Glutamatergic neuron (in vitro differentiated cells): ENCODE results near the gene SENP8. TPM values are rescaled to one million over a fixed set of nuclear protein-coding genes. Genes with fewer than 3 reads are reported as not detected.
A peak's percentile ranks its signal among the peaks of the same experiment; 100 is the strongest.
"Not testable (repeated sequence)": the region's sequence is repeated elsewhere in the genome, so short reads cannot be mapped to it uniquely, and the experiment has no call there.

Source experiments
- DNase-seq: peaks from one replicate; pipeline ENCODE4 v3.0.0; 2022
- H3K27ac Mint-ChIP-seq: one replicate; pipeline ENCODE4 v1.8.0; 2020; ENCODE audit warnings: mild to moderate bottlenecking, mixed read lengths, inconsistent platforms; ENCODE audit not compliant: unreplicated experiment
- H3K27me3 Mint-ChIP-seq: one replicate; pipeline ENCODE4 v1.8.0; 2020; ENCODE audit warnings: mild to moderate bottlenecking, moderate library complexity, mixed read lengths, inconsistent platforms; ENCODE audit not compliant: unreplicated experiment
- H3K36me3 Mint-ChIP-seq: one replicate; pipeline ENCODE4 v1.8.0; 2020; ENCODE audit warnings: mild to moderate bottlenecking, mixed read lengths, inconsistent platforms; ENCODE audit not compliant: unreplicated experiment
- H3K4me1 Mint-ChIP-seq: one replicate; pipeline ENCODE4 v1.8.0; 2020; ENCODE audit warnings: mild to moderate bottlenecking, low read depth, mixed read lengths, inconsistent platforms; ENCODE audit not compliant: unreplicated experiment
- H3K4me3 Mint-ChIP-seq: one replicate; pipeline ENCODE4 v1.8.0; 2020; ENCODE audit warnings: mild to moderate bottlenecking, mixed read lengths, inconsistent platforms; ENCODE audit not compliant: unreplicated experiment
- H3K9me3 Mint-ChIP-seq: one replicate; pipeline ENCODE4 v1.8.0; 2020; ENCODE audit warnings: mild to moderate bottlenecking, moderate library complexity, mixed read lengths, inconsistent platforms; ENCODE audit not compliant: unreplicated experiment
- CTCF ChIP-seq: fragments of 200-600 bp; sonication (generic); IDR thresholded peaks from one replicate; pipeline ENCODE4 v1.5.0; 2021; ENCODE audit not compliant: partially characterized antibody, unreplicated experiment
- long read RNA-seq: library from polyadenylated mRNA; unstranded; transcript quantifications from one replicate; pipeline ENCODE4 v2.0.0, GENCODE V29; 2020; ENCODE audit not compliant: unreplicated experiment
- total RNA-seq: library from RNA; stranded (reverse); fragmentation: NEBNext Ultra II Directional; extraction: Animal tissue kit (Norgen Biotek cat#: 25700); gene quantifications from one replicate; pipeline ENCODE4 v1.2.1, GENCODE V29; 2021; ENCODE audit not compliant: unreplicated experiment

SENP8 gene
- 6.3 TPM for total RNA-seq
- long read RNA-seq, full-length matches to known transcripts, result 5 of 5 reads
- long read RNA-seq, partial matches to known transcripts, result 0 of 5 reads
- long read RNA-seq, other reads (novel, unspliced or antisense), result 0 of 5 reads

- peaks cover 5% of the 10 kb centered on the region for H3K9me3 Mint-ChIP-seq
- H3K4me3 Mint-ChIP-seq, result peak within 1 kb of the TSS; percentile 98
- peaks cover 3% of the 10 kb centered on the region for H3K27me3 Mint-ChIP-seq
- TF ChIP-seq CTCF, result no peak
- DNase-seq, result peak; percentile 97
- peak within 1 kb of the TSS; percentile 98 for H3K27ac Mint-ChIP-seq
- peaks cover 22% of the 10 kb centered on the region for H3K4me1 Mint-ChIP-seq
- no peaks in the 10 kb centered on the region for H3K36me3 Mint-ChIP-seq
Observed at GRCh38 chr15:72118017-72118978, at the start of gene SENP8, which contains the start of gene MYO9A. TSS of gene SENP8 (plus strand) at chr15:72118403. CDS start at chr15:72139624, 21,221 bp downstream. TSS of gene MYO9A (minus strand) at chr15:72118150. CDS start at chr15:72046563, 71,587 bp downstream.

GRCh38 chr15:72068856-72069255, 49.3 kb upstream of the SENP8 start:
- Mint-ChIP-seq H3K4me1 (peaks cover 3% of the 10 kb centered on the region), H3K4me3 (no peak overlapping the region), H3K27ac (no peak overlapping the region), H3K9me3 (no peaks in the 10 kb centered on the region), H3K27me3 (peaks cover 5% of the 10 kb centered on the region), H3K36me3 (no peaks in the 10 kb centered on the region)
- no peak for TF ChIP-seq CTCF
- DNase-seq, result no peak

GRCh38 chr15:72070817-72071447, 47.3 kb upstream of the SENP8 start:
- Mint-ChIP-seq H3K9me3 (no peaks in the 10 kb centered on the region), H3K4me1 (peaks cover under 1% of the 10 kb centered on the region), H3K27ac (no peak overlapping the region), H3K36me3 (no peaks in the 10 kb centered on the region), H3K4me3 (no peak overlapping the region), H3K27me3 (peaks cover 5% of the 10 kb centered on the region)
- TF ChIP-seq CTCF, result no peak
- no peak for DNase-seq

GRCh38 chr15:72071448-72071825, 46.8 kb upstream of the SENP8 start:
- DNase-seq, H3K4me1 Mint-ChIP-seq, H3K27ac Mint-ChIP-seq, H3K36me3 Mint-ChIP-seq, H3K27me3 Mint-ChIP-seq, H3K4me3 Mint-ChIP-seq, H3K9me3 Mint-ChIP-seq: not testable (repeated sequence)

GRCh38 chr15:72074335-72075060, 43.7 kb upstream of the SENP8 start:
- no peak overlapping the region for H3K4me3 Mint-ChIP-seq
- H3K4me1 Mint-ChIP-seq, result no peaks in the 10 kb centered on the region
- no peak overlapping the region for H3K27ac Mint-ChIP-seq
- DNase-seq, result no peak
- peaks cover 5% of the 10 kb centered on the region for H3K27me3 Mint-ChIP-seq
- no peaks in the 10 kb centered on the region for H3K9me3 Mint-ChIP-seq
- TF ChIP-seq CTCF, result no peak
- H3K36me3 Mint-ChIP-seq, result no peaks in the 10 kb centered on the region
